RWPE1 (cell line): ENCODE results near the gene MFF.

Experiments used
- CTCF ChIA-PET: fragments of 350-600 bp; sonication (Branson Sonifier 250); formaldehyde crosslinking; extraction: SDS; loops from one replicate; lab custom pipeline; 2021; lab: Yijun Ruan, JAX
- POLR2A ChIA-PET: fragments of 400-600 bp; formaldehyde crosslinking; extraction: SDS; loops from one replicate; lab custom pipeline; 2020; ENCODE audit warnings: antibody characterized with exemption; ENCODE audit not compliant: low non-redundant PET; lab: Yijun Ruan, JAX
- DNase-seq: peaks from one replicate; pipeline ENCODE4 v3.0.0; 2012; ENCODE audit warnings: low spot score
- H3K27ac ChIP-seq: fragments of 450-650 bp; 2 replicates; pipeline ENCODE4 v1.5.1; 2017
- TF ChIP-seq, protein P1 (sequence below): fragments of 450-650 bp; conservative IDR thresholded peaks from 2 replicates; pipeline ENCODE4 v1.5.1; 2017; ENCODE audit warnings: low read depth, mild to moderate bottlenecking

The MFF gene

DNA sequence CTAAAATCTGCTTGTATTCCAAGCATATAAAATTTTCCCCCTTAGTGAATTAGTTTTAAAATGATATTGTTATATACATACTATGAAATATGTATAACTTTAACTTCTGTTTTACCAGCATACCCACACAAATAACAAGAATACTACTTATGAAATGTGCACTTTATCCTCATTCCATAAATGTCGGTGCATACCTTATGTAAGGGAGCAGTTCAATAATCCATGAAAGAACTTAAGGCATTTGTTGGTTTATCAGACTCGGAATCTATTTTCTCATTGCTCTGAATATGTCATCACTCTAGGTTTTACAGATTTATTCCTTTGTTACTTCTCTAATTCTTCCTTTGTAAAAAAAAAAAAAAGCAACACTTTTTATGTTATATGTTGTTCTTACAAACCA is 12.5 kb upstream of the MFF start:
- POLR2A ChIA-PET = no interaction called here
- no peak for DNase-seq
- no peak overlapping the region for H3K27ac ChIP-seq
- CTCF ChIA-PET = interaction anchor here (0.6 kb wide), 1 partner anchor 25 kb away, joined by 3 read pairs; no protein-coding TSS in a partner anchor
- TF ChIP-seq, protein P1, sequence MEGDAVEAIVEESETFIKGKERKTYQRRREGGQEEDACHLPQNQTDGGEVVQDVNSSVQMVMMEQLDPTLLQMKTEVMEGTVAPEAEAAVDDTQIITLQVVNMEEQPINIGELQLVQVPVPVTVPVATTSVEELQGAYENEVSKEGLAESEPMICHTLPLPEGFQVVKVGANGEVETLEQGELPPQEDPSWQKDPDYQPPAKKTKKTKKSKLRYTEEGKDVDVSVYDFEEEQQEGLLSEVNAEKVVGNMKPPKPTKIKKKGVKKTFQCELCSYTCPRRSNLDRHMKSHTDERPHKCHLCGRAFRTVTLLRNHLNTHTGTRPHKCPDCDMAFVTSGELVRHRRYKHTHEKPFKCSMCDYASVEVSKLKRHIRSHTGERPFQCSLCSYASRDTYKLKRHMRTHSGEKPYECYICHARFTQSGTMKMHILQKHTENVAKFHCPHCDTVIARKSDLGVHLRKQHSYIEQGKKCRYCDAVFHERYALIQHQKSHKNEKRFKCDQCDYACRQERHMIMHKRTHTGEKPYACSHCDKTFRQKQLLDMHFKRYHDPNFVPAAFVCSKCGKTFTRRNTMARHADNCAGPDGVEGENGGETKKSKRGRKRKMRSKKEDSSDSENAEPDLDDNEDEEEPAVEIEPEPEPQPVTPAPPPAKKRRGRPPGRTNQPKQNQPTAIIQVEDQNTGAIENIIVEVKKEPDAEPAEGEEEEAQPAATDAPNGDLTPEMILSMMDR = no peak

DNA sequence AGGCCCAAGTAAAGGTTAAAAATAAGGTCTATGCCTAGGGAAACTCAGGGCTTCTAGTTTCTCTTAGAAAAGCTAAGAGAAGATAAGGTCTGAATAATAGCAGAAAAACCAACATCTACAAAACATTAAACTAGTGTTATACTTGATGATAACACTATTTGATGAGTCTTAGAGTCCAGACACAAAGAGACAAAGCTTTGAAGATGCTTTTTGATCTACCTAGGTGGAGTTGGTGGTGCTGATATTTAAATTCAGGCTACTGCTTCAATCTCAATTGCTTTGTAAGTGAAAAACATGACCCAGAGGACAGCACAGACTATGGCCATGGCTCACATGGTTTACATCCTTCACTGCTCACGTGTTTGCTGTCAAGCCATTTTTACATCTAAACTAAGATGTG is 11.7 kb upstream of the MFF start:
- no peak for DNase-seq
- ChIA-PET POLR2A (no interaction called here), CTCF (no interaction called here)
- TF ChIP-seq, protein P1 = no peak
- H3K27ac ChIP-seq = no peak overlapping the region

DNA sequence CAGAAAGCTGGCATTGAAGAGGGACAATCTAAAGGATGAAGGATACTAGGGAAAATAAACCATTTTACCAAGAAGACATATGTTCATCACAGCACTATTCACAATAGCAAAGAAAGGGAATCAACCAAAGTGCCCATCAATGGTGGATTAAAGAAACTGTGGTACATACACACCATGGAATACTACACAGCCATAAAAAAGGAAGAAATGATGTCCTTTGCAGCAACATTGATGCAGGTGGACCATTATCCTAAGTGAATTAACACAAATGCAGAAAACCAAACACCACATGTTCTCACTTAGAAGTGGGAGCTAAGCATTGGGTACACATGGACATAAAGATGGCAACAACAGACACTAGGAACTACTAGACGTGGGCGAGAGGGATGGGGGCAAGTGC is 7.2 kb upstream of the MFF start:
- ChIA-PET POLR2A (no interaction called here), CTCF (no interaction called here)
- H3K27ac ChIP-seq = no peak overlapping the region
- DNase-seq = no peak
- TF ChIP-seq, protein P1 = no peak

DNA sequence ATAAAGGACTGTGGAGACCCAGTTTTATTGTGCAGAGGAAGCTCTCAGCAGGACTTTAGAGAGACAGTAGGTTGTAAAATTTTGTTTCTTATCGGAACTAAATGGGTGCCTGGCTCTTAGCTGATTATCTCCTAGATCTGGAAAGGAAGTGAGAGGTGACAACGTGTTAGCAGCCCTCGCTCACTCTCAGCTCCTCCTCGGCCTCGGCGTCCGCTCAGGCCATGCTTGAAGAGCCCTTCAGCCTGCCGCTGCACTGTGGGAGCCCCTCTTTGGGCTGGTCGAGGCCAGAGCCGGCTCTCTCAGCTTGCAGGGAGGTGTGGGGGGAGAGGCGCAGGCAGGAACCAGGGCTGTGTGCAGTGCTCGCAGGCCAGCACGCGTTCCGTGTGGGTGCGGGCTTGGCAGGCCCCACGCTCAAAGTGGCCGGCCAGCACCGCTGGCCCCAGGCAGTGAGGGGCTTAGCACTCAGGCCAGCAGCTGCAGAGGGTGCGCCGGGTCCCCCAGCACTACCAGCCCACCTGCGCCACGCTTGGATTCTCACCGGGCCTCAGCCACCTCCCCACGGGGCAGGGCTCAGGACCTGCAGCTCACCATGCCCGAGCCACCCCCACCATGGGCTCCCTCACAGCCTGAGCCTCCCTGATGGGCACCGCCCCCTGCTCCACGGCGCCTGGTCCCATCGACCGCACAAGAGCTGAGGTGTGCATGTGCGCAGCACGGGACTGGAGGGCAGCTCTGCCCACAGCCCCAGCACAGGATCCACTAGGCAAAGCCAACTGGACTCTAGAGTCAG is 4.6 kb upstream of the MFF start:
- no peak for DNase-seq
- CTCF ChIA-PET = interaction anchor here (0.6 kb wide), 2 partner anchors 241 to 335 kb away, joined by 3 read pairs; no protein-coding TSS in a partner anchor
- H3K27ac ChIP-seq = no peak overlapping the region
- POLR2A ChIA-PET = no interaction called here
- TF ChIP-seq, protein P1 = no peak

DNA sequence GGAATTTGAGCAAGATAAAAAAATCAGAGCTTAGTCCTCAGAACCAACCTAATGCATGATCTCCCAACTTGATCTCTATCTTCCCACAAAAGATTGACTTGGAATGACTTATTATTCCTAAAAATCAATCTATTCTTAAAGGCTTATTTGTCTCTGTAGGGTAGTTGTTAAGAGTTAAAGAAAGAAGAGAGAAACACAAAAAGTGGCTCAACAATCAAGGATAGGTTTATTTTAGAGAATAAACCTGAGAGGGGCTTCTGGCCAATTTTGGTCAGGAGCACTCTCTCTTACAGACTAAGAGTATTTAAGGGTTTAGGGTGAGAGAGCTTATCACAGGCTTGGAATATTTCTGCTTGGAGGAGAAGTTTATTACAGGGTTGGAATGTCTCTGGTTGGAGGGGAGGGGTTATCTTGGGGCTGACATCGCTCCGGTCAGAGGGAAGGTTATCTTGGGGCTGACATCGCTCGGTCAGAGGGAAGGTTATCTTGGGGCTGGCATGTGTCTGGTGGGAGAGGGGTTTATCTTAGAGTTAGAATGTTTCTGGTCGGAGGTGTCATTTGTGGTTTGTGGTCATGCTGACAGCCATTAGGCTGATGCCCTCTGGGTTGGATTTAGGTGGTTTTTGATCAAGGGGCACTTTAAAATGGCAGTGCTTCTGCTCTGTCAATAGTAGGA is 2.4 kb upstream of the MFF start:
- TF ChIP-seq, protein P1 = no peak
- DNase-seq = no peak
- H3K27ac ChIP-seq = no peak overlapping the region
- POLR2A ChIA-PET = no interaction called here
- CTCF ChIA-PET = no interaction called here

DNA sequence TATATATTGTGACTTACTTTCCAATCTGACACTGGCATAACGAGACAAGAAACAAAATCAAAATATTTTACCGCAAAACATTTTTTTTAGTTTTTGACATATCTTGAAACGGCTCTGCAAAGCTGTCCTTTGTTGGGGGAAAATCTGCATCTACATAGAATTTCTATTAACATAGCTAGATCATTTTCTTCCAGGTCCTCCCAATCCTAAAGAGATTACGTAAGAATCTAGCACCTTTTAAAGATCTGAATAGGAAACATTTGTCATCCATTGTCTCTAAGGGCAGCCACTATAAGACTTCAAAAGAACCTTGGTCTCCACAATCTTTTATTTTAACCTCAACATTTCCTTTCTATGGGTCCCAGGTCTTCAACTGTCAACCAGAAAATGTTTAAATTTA is 1.2 kb upstream of the MFF start:
- ChIA-PET POLR2A (no interaction called here), CTCF (interaction anchor here (0.6 kb wide), 1 partner anchor 193 kb away, joined by 3 read pairs; no protein-coding TSS in a partner anchor)

More for the DNA sequence above, 1.2 kb upstream of the MFF start:
- no peak for DNase-seq
- TF ChIP-seq, protein P1 = no peak
- no peak overlapping the region for H3K27ac ChIP-seq
